Measurements from ENCODE around the gene COL8A1.
"Not testable (repeated sequence)": the region's sequence is repeated elsewhere in the genome, so short reads cannot be mapped to it uniquely, and the experiment has no call there.

Gene COL8A1

DNA sequence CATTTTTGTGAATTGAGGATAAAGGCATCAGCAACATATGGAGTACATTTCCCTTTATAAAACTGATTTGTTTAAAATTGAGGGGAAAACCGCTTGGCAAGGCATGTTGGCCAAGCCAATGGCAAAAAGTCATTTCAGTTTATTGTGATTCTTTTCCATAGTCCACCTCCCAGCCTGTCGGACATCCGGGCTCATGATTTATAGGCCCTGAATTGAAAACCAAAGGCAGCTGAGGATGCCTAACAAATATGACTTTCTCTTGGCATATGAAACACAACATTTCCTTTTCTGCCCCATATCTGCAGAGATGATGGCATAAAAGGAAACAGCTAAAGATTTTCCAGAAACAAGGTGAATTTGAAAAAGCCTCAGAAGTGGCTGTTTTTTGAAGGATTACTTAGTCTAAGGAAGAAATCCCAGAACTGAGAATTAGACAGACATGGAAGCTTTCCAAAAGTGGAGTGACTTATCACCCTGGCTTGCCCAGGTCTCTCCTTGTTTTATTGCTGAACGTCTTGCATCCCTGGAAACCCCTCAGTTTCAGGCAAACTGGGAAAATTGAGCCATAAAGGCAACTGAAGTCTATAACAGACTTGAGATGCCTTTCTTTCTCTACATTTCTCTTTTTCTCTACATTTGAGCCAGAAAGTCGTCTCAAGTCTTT is 74.0 kb downstream of the COL8A1 start:
- no peak for DNase-seq

DNA sequence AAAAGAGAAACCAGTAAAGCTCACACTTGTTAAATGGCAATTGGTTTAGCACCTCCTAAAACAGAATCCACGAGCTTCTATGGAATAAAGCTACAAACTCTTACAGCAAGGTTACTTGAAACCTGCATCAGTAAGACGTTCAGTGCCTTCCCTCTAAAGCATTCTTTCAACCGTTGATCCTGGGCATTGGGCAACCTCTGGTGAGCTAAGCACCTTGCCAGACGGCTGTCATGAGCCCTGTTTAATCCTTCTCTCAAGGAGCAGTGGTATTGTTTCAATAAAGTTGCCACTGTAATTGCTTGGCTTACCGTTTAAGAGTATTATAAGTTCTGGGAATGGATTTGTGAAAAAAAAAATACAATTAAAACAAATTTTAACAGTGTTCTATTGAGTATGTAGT is 75.0 kb downstream of the COL8A1 start:
- no peak for DNase-seq

DNA sequence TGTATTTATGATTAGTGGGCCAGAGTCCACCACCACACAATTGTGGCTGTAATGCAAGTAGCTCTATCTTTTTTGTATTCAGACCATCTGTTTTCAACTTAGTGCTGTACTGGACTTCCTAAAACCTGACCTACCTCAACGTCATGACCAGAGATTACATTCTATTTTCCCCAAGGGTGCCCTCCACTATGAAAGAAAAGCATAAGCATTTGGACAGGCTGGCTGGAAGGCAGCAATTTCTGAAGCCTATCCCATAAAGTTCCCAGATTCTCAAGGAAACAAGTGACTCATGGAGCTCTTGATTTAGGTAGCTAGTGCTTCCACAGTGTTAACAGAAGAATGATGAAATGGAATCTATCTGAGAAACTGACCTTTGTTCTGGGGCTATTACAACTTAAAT is 75.8 kb downstream of the COL8A1 start:
- no peak for DNase-seq

DNA sequence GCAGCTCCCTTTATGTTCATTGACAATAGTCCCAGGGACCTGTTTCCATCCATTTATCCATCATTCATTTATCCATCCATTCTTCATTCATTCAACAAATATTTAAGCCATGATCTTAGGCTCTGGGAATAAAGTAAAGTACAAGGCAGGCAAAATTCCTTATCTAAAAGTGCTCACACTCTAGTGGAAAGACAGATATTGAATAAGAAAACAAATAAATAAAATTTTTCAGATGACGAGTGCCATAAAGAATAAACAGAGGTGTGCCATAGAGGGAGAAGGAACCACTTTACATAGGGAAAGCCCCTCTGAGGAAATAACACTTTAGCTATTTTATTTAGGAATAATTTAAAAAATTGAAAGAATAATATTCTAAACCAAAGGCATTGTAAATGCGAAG is 76.2 kb downstream of the COL8A1 start:
- DNase-seq = no peak

DNA sequence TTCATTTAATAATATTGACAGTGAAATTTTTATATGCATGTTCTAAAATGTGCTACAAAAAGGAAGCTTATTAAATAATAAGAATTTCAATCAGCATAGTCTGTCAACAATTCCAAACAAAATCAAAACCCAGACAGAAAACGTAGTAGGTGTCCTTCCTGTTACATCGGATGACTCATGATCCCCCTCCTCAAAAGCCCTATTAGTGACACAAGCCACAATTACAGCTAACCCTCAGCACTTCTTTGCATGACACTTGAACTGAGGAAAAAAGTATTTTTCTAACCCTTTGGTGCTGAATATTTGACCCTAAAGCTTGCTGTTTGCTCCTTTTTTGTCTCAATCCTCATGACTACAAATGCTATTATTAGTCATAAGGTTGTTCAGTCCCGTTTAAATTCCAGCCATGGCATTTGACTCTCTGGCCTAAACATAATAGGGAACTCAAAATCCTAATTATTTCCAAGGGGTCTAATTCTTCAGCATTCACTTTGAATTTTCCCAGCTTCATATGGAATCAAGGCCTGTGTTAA is 78.1 kb downstream of the COL8A1 start:
- DNase-seq = no peak

DNA sequence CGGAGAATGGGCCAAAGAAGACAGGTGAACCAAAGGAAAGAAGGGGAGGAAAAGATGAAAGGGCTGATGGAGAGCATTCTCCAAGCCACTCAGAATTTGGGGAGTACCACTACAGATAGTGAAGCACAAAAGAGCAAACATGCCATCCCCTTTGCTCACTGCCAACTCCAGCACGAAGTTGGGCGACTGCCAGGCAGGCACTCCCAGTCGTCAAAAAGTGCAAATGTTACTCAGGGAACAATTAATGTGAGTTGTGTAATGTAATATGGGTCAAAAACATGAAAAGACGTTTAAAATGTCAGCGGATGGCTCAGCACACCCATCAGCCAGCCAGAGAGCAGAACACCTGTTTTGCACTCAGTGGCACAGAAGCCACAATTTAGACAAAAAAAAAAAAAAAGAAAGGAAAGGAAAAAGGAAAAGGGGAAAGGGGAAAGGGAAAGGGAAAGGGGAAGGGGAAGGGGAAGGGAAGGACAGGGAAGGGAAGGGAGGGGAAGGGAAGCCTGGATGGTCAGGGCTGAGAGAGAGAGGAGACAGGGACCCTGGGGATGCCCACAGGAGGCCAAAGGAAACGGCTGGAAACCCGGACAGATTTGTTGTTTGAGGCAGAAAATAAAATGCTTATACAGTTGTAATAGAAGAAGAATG is 82.7 kb downstream of the COL8A1 start:
- DNase-seq = no peak

DNA sequence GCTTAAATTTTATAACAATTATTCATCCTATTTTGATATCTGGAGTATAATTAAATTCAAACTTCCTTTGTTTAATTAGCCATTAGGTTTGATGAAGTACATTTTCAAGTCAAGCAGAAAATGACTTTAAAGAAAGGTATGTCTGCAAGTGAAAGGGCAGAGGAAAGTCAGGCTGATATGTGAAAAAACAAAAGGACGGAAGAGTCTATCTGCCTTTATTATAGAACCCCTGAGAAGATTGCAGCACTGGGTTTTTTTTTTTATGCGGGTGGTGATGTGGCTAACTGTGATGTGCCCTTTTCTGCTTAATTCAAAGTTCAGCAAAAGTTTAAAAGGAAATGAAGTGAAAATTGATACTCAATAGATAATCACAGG is 83.2 kb downstream of the COL8A1 start:
- no peak for DNase-seq

DNA sequence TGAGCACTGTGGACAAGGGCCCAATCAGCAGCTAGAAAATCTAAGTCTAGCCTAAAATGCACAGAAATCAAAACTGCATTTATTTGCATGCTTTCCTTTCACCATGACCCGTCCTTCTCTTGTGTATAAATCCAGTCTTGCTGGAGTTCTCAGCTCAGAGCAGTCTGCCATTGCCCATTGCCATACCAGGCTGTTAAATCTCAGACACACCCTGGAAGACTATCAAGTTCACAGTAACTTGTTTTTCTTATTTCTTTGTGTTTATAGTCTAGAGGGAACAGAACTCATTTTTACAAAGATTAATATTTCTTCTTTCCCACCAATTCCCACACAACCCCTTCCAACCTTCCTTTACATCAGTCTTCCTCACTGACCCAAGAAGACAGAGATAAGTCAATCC is 85.9 kb downstream of the COL8A1 start:
- DNase-seq = no peak

DNA sequence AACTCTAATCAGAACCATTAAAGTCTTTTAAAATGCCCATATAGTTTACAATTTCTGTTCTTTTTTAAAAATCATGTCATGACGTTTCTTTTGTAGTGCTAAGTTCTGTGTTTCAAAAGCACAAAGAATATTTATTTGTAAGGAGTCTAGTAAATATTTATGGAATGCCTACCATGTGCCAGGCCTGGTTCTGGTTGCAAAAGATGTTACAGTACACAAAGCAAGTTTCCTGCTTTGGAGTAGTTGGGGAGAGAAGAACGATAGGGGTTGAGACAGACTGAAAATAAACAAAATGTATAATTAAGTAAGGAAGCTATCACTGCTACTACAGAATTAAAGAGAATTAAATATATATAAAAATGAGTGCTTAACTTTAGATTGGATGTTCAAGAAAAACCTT is 92.5 kb downstream of the COL8A1 start:
- no peak for DNase-seq

DNA sequence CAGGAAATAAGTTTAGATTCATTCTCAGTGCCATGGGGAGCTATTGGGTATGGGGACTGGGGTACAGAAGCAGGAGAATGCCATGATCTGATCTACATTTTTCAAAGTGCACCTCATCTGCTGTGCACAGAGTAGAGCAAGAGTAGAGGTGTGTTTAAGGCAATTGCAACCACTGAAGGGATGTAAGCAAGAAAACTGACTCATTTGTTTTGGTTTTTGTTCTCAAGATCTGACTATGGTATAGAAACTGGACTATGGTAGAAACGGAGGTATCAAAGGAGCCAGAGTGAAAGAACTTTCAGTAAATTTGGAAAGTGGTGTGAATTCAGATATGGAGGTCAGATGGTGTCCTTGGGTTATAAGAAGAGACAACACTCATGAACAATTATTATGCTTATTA is 93.1 kb downstream of the COL8A1 start:
- DNase-seq = no peak

DNA sequence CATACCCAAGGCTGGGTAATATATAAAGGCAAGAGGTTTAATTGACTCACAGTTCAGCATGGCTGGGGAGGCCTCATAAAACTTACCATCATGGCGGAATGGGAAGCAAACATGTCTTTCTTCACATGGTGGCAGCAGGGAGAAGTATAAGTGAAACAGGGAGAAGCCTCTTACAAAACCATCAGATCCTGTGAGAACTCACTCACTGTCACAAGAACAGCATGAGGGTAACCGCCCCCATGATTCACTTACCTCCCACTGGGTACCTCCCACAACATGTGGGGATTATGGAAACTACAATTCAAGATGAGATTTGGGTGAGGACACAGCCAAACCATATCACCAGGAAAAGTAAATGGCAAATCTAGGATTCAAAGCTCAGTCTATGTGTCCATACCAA is 102.0 kb downstream of the COL8A1 start:
- not testable (repeated sequence) for DNase-seq

DNA sequence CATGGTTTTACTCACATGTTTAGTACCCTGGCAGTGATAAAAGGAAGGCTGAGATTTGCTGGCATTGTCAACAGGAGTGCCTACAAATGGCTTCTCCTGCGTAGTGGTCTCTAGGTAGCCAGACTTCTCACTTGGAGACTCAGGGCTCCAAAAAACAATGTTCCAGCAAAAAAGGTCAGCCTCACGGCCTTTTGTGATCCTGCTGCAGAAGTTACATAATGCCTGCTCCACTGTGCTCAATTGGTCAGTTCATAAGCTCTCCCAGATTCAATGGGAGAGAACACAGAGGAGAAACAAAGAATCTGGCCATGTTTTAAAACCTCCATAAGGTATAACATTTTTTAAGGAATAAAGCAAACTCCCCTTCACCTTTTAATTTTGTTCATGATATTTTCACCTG is 103.2 kb downstream of the COL8A1 start:
- no peak for DNase-seq

DNA sequence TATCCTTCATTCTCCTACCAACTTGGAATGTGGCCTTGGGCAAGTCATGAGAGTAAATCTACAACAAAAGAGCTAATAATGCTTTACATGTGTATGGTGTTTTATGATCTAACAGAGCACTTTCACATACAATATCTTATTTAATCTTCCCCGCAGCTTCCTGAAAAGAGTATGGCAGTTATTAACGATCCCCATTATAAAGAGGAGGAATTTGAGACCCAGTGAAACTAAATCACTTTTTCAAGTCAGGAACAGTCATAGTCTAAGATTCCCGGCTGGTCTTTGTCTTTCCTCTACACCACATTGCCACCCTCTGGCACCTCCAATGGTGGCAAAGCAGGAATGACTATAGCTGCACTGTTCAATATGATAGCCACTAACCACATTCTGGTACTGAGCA is 109.5 kb downstream of the COL8A1 start:
- DNase-seq = no peak

DNA sequence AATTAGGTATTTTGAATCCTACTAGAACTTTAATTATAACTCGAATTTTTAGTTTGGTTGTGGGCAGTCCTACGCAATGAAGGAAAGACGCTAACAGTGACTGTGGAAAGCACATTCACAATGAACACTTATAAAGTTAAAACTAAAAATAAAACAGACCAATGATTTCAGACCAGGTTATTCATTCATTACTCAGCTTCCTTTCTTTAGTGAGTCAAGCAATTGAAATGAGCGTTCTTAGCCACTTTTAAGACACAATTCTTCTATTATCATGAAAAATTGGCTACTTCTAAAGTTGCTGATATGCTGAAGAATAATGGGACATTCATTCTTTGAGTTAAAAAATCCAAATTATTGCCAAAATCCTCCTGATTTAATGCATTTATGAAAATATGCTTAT is 113.3 kb downstream of the COL8A1 start:
- no peak for DNase-seq

DNA sequence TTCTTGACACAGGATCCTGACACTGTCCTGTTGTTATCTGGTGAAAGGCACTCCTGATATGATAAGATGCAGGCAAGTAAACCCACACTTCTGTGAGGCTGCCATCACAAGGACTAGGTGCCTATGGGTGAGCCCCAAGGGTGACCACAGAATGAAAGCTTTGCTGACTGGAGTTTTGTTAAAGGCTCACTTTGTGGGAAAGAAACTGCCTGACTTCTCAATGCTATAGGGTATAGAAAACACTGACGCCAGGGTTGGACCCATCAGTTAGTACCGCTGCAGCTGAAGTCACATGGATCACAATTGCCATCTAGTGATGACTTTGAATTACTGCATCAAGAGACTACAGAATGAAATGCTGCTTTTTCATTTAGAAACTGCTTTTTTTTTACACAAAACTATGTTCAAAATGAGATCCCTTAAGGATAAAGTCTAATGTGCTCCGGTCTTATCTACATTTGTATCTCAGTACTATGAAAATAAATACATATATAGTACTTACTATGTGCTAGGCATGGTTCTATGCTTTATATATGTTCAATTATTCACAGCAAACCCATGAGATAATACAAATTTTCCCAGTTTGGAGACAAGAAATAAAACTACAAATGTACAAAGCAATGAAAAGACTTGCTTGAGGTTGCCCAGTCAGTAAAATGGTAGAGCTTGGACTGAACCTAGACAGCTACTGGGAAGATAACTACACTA is 115.0 kb downstream of the COL8A1 start:
- peak; percentile 3 for DNase-seq

DNA sequence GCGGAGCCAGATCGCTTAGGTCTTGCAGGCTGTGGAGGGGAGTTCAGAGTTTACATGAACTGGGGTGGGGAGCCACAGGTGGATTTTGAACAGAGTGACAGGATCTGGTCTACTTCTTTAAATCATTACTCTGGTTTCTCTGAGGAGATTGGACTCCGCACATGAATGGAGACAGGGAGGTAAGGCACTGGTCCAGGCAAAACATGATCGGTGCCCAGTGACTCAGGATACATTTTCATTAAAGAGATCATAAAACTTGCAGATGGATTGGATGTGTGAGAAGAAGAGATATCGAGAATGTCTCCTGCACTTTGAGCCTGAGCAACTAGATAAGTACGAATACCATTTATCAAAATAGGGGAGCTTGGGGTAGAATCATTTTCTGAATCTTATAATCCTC is 117.4 kb downstream of the COL8A1 start:
- no peak for DNase-seq

DNA sequence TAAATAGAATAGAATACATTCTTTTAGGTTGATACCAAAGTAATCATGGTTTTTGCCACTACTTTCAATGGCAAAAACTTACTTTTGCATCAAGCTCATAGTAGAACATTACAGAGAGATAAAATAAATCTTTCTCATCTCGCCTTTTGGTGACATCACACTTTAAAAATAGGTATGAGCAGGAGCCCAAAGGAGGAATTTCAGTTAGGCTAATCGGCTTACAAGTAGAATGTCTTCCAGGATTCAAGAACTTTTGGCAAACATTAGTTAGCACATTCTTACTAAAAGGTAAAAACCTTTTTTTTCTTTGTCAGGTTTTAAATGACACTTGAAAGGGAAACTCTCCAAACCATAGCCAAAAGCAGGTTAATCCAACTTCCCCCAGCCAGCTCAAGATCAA is 119.6 kb downstream of the COL8A1 start:
- no peak for DNase-seq

DNA sequence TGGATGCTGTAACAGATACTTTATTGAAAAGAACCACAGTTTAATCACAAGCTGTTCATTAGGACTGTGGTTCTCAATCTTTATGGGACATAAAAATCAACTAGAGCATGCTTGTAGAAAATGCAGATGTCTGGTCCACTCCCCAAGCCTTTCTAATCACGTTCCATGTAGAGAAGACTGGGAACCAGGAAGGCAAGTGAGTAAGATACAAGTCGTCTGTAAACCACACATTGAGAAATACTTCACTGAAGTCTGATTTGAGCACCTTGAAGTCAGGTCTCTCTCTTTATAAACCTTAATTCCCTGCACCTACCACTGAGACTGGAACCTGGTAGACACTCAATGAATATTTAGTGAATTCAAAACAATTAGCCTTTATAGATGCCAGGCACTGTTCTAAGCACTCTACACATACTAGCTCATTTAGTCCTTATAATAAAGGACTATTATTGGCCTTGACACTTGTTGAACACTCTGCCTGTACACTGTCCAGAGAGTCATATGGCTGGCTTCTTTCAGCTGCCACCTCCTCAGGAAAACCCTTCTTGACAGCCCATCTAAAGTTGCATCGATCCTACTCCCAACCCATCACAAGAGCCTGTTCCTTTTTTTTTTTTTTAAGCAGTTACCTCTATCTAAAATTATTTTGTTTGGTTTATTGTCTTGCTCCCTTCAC is 120.2 kb downstream of the COL8A1 start:
- DNase-seq = no peak

DNA sequence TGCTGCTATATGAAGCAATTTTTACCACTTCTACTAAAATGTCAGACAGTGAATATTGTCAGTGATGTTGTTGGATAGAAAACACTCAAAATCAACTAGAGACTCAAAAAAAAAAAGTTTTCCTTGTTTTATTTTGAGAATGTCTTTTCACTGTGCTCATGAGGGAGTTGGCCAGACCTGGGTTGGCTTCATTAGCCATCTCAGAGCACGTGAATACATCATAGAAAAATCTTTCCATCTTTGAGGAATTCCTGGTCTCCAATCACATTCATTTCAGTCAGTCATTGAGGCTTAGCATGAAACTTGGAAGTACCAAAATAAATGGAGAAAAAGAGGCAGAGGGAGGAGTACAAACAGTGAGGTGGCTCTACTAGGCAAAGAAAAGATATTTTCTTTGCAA is 121.6 kb downstream of the COL8A1 start:
- DNase-seq = no peak

DNA sequence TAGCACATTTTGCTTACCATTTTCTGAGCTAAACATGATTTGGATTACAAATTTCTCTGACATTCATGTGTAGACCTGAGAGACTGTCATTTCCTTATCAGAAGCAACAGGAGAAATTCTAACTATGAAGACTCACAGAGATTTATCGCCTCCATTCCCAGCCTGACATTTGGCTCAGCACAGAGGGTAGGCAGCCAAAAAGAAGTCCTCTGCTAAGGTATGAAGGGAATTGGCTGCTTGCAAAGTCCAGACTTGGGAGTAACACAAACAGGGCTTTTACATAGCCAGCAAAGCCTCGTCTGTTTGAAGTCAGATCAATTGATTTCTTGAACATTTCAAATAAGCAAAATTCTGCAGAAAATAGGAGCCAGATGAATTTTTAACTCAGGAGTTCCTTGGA is 122.2 kb downstream of the COL8A1 start:
- DNase-seq = no peak

DNA sequence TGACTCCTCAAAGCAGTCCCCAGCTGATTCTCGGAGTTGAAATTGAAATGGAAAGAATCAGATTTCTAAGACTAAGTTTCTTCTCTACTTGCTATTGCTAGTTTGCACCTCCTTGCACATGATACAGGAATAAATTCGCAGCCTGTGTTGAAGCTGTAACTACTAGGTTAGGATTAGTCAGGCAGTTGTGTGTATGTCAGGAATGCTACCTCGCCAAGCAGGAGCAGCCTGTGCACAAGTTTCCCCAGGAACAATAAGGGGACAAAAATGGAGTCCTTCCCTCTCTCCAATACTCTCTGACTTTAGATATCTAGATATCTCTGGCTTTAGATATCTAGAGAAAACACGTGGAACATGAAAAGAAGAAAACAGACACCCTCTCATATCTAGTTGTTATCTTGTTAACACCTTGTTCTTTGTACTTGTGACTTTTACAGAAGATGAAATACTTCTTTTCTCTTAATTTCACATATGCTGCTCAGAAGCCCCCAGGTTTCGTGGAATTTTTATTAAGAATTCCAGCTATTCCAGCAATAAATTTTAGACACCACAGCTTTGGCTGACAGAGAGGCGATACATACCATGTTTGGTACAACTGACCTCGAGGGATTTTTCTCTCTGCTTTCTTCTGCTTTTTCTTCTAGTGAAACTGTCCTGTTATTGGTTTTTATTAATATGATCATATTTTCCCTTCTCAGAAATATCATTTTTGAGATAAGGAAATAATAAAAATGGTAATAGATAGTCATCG is 123.2 kb downstream of the COL8A1 start:
- no peak for DNase-seq

DNA sequence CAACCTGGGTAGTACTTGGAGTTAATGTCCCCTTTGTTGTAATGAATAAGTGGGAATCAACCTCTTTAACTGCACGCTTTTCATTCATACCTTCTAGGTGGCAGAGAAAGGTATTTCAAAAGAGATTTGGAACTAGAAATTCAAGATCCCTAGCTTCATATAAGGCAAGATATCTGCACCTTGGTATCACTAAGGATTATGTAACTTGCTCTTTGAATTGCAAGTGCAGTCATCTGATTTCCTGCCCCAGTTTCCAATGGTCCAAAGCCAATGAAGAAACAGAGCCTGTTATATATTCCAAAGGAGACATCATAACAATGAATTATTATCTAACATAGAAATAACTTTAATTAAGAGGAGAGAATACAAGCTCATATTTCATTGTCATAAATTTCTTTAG is 124.5 kb downstream of the COL8A1 start:
- DNase-seq = no peak

DNA sequence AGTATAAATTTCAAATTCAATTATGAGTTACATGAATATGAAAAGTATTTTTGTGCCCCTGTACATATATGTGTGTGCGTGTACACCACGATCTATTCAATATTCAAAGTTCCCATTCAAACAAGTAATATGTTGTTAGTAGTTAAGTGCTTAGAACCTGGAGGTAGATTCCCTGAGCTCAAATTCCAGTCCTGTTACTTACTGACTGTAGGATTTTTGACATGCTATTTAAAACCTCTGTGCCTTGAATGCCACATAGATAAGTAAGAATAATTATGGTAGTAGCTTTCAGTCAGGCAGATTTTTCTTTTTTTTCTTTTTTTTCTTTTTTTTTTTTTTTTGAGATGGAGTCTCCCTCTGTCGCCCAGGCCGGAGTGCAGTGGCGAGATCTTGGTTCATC is 126.0 kb downstream of the COL8A1 start:
- no peak for DNase-seq
